HG02763 (cell line): ENCODE data around the gene GUCD1.
A peak's percentile ranks its signal among the peaks of the same experiment; 100 is the strongest.
"Not testable (repeated sequence)": the region's sequence is repeated elsewhere in the genome, so short reads cannot be mapped to it uniquely, and the experiment has no call there.

Experiments used
- ATAC-seq: cut with Tn5 transposase; IDR thresholded peaks from one replicate; pipeline ENCODE4 v1.9.1; 2021; ENCODE audit warnings: mild to moderate bottlenecking, moderate library complexity; ENCODE audit not compliant: unreplicated experiment

The GUCD1 gene

GRCh38 chr22:24566899-24567511, 12.1 kb upstream of the GUCD1 start:
- ATAC-seq, result no peak

GRCh38 chr22:24565077-24565476, 10.1 kb upstream of the GUCD1 start:
- ATAC-seq, result no peak

- no peak for ATAC-seq
These were observed 9.6 kb upstream of the GUCD1 start for GRCh38 chr22:24564376-24565058.

- ATAC-seq, result no peak
These were observed 8.3 kb upstream of the GUCD1 start for GRCh38 chr22:24563246-24563645.

- ATAC-seq, result no peak
These were observed 4.5 kb upstream of the GUCD1 start for GRCh38 chr22:24559471-24559870.

GRCh38 chr22:24555165-24556039, 464 bp upstream of the GUCD1 start, which contains the start of gene SNRPD3:
Gene SNRPD3, plus strand, starts transcription at chr22:24555999. Its CDS starts 1,676 bp downstream, at chr22:24557675.
- ATAC-seq, result peak; percentile 70

GRCh38 chr22:24553597-24554312, 1.2 kb downstream of the GUCD1 start:
- no peak for ATAC-seq

GRCh38 chr22:24552503-24553286, 2.2 kb downstream of the GUCD1 start:
- ATAC-seq, result not testable (repeated sequence)

GRCh38 chr22:24550902-24551435, 4.0 kb downstream of the GUCD1 start:
- no peak for ATAC-seq

GRCh38 chr22:24550028-24550901, 4.7 kb downstream of the GUCD1 start:
- no peak for ATAC-seq

- ATAC-seq, result no peak
These were observed 6.1 kb downstream of the GUCD1 start for GRCh38 chr22:24548812-24549211.

- ATAC-seq, result no peak
These were observed 11.2 kb downstream of the GUCD1 start for GRCh38 chr22:24543679-24544243.

- ATAC-seq, result no peak
These were observed 11.7 kb downstream of the GUCD1 start for GRCh38 chr22:24543185-24543601.

- ATAC-seq, result no peak
These were observed 12.3 kb downstream of the GUCD1 start for GRCh38 chr22:24542641-24543040.

- no peak for ATAC-seq
These were observed 13.0 kb downstream of the GUCD1 start for GRCh38 chr22:24541681-24542515.

GRCh38 chr22:24540470-24540869, 14.5 kb downstream of the GUCD1 start:
- ATAC-seq, result no peak

- no peak for ATAC-seq
These were observed 18.8 kb downstream of the GUCD1 start for GRCh38 chr22:24536089-24536488.

- ATAC-seq, result no peak
These were observed 19.6 kb downstream of the GUCD1 start for GRCh38 chr22:24535348-24535747.
